ENCODE data around the gene GJB2. TPM values are rescaled to one million over a fixed set of nuclear protein-coding genes. Genes with fewer than 3 reads are reported as not detected.

GJB2 gene
- total RNA-seq, 2 donors from 2014 or later: 41.5 to 50.4 TPM

DNA sequence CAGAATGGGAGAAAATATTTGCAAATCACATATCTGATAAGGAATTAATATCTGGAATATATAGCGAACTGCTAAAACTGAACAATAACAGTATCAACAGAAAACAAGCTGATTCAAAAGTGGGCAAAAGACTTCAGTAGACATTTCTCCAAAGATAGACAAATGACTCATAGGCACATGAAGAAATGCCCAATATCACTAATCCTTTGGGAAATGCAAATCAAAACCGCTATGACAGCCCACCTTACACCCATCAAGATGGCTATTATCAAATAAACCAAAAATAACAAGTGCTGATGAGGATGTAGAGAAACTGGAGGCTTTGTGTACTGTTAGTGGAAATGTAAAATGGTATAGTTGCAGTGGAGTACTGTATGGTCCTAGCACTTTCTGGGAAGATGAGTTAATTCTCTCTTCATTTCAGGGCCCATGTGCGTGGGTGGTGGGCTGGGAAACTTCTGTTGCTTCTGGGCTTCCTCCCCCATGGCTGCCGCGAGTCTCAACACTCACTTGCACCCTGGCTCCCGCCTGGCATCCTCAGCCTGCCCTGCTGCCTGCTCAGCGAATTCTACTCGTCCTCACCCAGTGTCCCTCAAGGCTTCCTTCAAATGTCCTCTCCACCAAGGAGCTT is 19.5 kb downstream of the GJB2 start:
- intact Hi-C loops (cut with DNase I): no loop called here
- TF ChIP-seq, protein P1, sequence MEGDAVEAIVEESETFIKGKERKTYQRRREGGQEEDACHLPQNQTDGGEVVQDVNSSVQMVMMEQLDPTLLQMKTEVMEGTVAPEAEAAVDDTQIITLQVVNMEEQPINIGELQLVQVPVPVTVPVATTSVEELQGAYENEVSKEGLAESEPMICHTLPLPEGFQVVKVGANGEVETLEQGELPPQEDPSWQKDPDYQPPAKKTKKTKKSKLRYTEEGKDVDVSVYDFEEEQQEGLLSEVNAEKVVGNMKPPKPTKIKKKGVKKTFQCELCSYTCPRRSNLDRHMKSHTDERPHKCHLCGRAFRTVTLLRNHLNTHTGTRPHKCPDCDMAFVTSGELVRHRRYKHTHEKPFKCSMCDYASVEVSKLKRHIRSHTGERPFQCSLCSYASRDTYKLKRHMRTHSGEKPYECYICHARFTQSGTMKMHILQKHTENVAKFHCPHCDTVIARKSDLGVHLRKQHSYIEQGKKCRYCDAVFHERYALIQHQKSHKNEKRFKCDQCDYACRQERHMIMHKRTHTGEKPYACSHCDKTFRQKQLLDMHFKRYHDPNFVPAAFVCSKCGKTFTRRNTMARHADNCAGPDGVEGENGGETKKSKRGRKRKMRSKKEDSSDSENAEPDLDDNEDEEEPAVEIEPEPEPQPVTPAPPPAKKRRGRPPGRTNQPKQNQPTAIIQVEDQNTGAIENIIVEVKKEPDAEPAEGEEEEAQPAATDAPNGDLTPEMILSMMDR (IDR thresholded peaks at IDR 0.05): no peak
- H3K27me3 ChIP-seq: peaks cover 10% of the 10 kb centered on the region
- H3K4me3 ChIP-seq: no peak overlapping the region
- no peaks in the 10 kb centered on the region for H3K9me3 ChIP-seq
- no peak for DNase-seq
- H3K36me3 ChIP-seq: no peaks in the 10 kb centered on the region
- H3K4me1 ChIP-seq: no peaks in the 10 kb centered on the region
- no peak overlapping the region for H3K27ac ChIP-seq
- no peak overlapping the region for H3K9ac ChIP-seq (ENCODE audit: low read depth in 2 of 2, low read length in 2 of 2)

DNA sequence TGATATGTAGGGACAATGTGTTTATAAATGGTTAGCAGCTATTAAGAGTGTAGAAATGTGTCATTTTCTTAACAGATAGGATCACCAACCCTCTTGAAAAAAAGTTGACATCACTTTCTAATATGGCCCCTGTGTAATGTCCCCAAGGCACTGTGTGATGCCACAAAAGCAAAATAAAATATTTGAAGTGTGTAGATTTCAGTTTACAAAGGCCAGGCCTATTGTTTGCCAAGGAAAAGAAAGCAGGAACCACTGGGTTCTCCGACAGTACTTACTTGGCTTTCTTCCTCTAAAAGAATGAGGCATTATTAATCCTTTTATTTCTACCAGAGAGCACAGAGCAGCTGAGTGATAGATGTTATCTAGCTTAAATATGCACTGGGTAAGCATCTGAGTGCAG is 21.4 kb downstream of the GJB2 start:
- H3K9me3 ChIP-seq: no peaks in the 10 kb centered on the region
- H3K27me3 ChIP-seq: no peaks in the 10 kb centered on the region
- no peak overlapping the region for H3K4me3 ChIP-seq
- H3K36me3 ChIP-seq: no peaks in the 10 kb centered on the region
- H3K27ac ChIP-seq: no peak overlapping the region
- TF ChIP-seq, protein P1 (IDR thresholded peaks at IDR 0.05): no peak
- intact Hi-C loops (cut with DNase I): no loop called here
- H3K9ac ChIP-seq (ENCODE audit: low read depth in 2 of 2, low read length in 2 of 2): no peak overlapping the region
- DNase-seq: no peak
- no peaks in the 10 kb centered on the region for H3K4me1 ChIP-seq

DNA sequence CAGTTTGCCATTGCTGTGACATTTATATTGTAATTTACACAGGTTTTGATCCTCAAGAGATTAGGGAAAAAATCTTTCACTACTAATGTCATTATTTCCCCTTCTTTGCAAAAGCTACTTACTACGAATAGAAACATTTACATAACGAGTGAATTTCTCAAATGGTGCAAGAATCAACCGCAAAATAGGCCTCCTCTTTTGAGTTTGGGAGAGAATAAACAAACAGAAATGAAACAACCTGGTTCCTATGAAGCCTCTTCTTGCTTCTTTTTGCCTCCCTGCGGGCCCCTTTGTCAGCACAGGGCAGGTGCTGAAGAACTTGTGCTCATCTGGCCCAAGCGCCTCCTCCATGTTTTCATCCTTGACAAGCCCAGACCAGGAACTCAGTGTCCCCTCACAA is 21.8 kb downstream of the GJB2 start:
- TF ChIP-seq, protein P1 (IDR thresholded peaks at IDR 0.05): no peak
- Histone ChIP-seq H3K9me3 (no peaks in the 10 kb centered on the region), H3K27ac (no peak overlapping the region), H3K9ac (ENCODE audit: low read depth in 2 of 2, low read length in 2 of 2) (no peak overlapping the region), H3K4me3 (no peak overlapping the region), H3K27me3 (no peaks in the 10 kb centered on the region), H3K4me1 (no peaks in the 10 kb centered on the region), H3K36me3 (no peaks in the 10 kb centered on the region)
- intact Hi-C loops (cut with DNase I): no loop called here
- no peak for DNase-seq

DNA sequence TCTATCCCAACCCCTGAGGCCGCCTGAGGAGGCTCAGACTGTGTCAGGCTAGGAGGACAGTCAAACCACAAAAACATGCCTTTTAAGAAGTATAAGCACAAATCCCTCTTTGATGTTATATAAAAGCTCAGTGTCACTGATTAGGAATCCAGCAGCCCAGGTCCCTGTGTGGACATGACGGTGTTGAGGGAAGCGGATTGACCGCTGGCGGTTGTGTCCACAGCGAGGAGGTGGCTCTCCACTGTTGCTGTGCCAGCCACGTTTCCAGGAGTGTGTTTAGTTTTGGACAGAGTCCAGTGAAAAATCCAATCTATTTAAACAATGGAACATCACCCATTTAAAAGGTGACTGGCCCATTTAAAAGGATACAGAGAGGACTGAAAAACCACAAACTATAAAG is 24.3 kb downstream of the GJB2 start:
- intact Hi-C loops (cut with DNase I): no loop called here
- H3K4me3 ChIP-seq: no peak overlapping the region
- H3K27me3 ChIP-seq: no peaks in the 10 kb centered on the region
- no peak overlapping the region for H3K9ac ChIP-seq (ENCODE audit: low read depth in 2 of 2, low read length in 2 of 2)
- H3K36me3 ChIP-seq: no peaks in the 10 kb centered on the region
- H3K4me1 ChIP-seq: no peaks in the 10 kb centered on the region
- no peaks in the 10 kb centered on the region for H3K9me3 ChIP-seq
- no peak for DNase-seq
- H3K27ac ChIP-seq: no peak overlapping the region
- TF ChIP-seq, protein P1 (IDR thresholded peaks at IDR 0.05): no peak

DNA sequence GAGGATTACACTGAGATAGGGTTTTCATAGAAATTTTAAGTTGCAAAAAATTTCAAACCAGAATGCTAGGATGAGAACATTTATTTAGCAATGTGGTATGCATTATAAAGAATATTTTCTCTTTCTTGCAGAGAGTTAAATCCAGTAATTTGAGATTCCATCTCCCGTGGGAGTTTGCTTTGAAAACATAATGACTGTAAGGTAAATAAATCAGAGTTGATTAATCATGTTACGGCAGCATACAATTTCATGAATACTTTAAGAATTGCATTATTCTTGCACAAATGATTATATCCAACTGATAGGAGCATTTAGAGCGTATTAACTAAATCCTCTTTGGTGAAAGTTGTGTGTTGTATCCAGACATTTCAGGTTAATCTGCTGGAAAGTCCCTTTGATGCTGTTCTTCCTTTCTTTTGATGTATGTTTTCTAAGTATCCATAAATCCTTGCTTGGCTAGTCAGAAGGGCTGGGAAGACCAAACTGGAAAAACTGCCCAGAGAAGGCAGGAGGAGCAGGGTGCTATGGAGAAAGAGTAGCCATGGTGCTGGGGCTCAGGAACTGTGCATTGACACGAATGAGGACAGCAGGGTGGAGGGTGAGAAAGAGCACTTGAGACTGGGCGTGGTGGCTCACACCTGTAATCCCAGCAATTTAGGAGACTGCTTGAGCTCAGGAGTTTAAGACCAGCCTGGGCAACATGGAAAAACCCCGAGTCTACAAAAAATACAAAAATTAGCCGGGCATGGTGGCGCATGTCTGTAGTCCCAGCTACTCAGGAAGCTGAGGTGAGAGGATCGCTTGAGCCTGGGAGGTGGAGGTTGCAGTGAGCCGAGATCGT is 27.1 kb downstream of the GJB2 start:
- H3K9ac ChIP-seq (ENCODE audit: low read depth in 2 of 2, low read length in 2 of 2): no peak overlapping the region
- H3K9me3 ChIP-seq: no peaks in the 10 kb centered on the region
- peaks cover 17% of the 10 kb centered on the region for H3K27me3 ChIP-seq
- DNase-seq: no peak
- H3K4me3 ChIP-seq: no peak overlapping the region
- TF ChIP-seq, protein P1 (IDR thresholded peaks at IDR 0.05): no peak
- H3K4me1 ChIP-seq: peaks cover 5% of the 10 kb centered on the region
- intact Hi-C loops (cut with DNase I): no loop called here
- no peaks in the 10 kb centered on the region for H3K36me3 ChIP-seq
- no peak overlapping the region for H3K27ac ChIP-seq

Measured in colonic mucosa (tissue), 4 donors.